ENCODE data around the gene FAM149A. TPM values are rescaled to one million over a fixed set of nuclear protein-coding genes. Genes with fewer than 3 reads are reported as not detected.

The FAM149A gene
- total and polyA plus RNA-seq, 8 donors: 5.6 to 101 (median 29.6) TPM

DNA sequence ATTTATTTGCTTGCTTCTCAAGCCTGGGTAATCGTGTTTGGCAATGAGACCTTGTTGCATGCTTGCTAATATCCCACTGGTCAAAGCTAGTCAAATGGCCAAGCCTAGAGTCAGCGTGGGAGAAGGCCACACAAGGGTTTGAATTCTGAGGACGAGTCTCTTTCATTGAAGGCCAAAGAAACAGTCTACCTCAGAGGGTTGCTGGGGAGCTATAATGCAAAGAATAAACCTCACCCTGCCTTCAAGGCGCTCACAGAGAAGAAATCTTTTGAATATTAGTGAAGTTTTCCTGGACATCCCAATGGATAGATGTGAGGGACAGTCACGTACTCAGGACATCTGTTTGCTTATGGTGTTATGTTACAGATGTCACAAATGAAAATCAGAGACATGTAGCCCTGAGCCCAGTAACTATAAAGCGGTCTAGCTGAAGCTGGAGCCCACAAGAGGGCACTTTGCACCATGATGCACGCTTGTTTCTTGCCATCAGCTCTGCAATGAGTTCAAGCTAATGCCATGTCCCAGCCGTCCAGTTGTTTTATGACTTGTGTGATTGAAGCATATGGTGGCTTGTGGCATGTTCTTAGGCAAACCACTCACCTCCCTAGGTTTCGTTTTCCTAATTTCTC is 36.6 kb upstream of the FAM149A start:
- H3K4me1 ChIP-seq: peaks cover 0 to 24% (median 13%) of the 10 kb centered on the region in 4 donors
- H3K4me3 ChIP-seq: peak overlapping the region; percentile 50 to 54 (median 52)
- intact Hi-C loops (cut with DNase I; ENCODE audit: low total_unique reads): loop anchor here (5.0 kb wide), 1 partner anchor 74 kb away; no protein-coding TSS in a partner anchor
- TF ChIP-seq POLR2AphosphoS5 (IDR thresholded peaks at IDR 0.05) (peak; percentile 17 to 59 (median 49)), POLR2A (IDR thresholded peaks at IDR 0.05) (no peak), EP300 (IDR thresholded peaks at IDR 0.05) (no peak)
- TF ChIP-seq, protein P1, sequence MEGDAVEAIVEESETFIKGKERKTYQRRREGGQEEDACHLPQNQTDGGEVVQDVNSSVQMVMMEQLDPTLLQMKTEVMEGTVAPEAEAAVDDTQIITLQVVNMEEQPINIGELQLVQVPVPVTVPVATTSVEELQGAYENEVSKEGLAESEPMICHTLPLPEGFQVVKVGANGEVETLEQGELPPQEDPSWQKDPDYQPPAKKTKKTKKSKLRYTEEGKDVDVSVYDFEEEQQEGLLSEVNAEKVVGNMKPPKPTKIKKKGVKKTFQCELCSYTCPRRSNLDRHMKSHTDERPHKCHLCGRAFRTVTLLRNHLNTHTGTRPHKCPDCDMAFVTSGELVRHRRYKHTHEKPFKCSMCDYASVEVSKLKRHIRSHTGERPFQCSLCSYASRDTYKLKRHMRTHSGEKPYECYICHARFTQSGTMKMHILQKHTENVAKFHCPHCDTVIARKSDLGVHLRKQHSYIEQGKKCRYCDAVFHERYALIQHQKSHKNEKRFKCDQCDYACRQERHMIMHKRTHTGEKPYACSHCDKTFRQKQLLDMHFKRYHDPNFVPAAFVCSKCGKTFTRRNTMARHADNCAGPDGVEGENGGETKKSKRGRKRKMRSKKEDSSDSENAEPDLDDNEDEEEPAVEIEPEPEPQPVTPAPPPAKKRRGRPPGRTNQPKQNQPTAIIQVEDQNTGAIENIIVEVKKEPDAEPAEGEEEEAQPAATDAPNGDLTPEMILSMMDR (IDR thresholded peaks at IDR 0.05): peak in 5 of 7 experiments; percentile 17 to 76 (median 50)
- peak overlapping the region in 4 of 5 donors; percentile 59 to 79 (median 76) for H3K27ac ChIP-seq
- DNase-seq: peak; percentile 79 to 89
- WGBS, 5 donors: 31 to 46% (median 37%) methylated on average over 9 of the region's 9 CpGs
- H3K9me3 ChIP-seq: no peaks in the 10 kb centered on the region
- no peaks in the 10 kb centered on the region for H3K27me3 ChIP-seq
- H3K36me3 ChIP-seq: no peaks in the 10 kb centered on the region

DNA sequence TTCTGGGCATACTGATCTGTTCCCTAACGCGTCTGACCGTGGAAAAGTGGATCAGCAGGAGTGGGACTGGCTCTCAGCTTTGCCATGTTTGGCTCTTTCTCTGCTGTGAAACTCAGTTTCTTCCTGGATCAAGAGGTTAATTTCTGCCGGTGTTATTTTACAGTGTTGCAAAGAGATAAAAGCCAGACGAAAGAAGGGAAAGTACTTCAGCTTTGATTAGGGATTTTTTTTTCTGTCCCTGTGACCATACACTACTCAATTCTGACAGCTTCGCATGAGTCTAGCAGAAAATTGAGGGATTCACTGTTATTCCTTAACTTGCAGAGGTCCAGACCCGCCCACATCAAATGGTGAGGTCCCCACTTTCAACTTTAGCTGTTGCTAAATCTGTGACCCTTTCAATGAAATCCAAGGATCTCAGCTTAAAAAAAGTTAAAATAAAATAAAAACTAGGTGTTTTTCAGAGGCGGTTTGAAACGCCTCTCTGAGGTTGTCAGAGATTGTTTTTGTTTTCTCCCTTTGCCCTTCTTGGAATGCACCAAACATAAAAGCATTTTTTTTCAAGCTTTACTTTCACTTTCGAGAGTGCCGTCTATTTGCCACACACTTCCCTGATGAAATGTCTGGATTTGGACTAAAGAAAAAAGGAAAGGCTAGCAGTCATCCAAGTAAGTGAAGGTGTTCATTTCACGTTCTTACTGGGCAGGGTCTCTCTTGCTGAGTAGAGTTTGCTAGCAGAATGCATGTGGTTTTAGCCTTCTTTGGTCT is 35.7 kb upstream of the FAM149A start, which contains the start of gene TLR3:
TLR3 (plus strand) TSS at position 576 of the 768 bp plus-strand sequence. CDS start 7,464 bp downstream, outside the sequence.
- Histone ChIP-seq H3K4me3 (peak within 1 kb of the TSS; percentile 50 to 54 (median 52)), H3K27me3 (no peaks in the 10 kb centered on the region), H3K36me3 (no peaks in the 10 kb centered on the region), H3K9me3 (no peaks in the 10 kb centered on the region), H3K4me1 (peaks cover 0 to 24% (median 13%) of the 10 kb centered on the region in 4 donors), H3K27ac (peak within 1 kb of the TSS; percentile 59 to 80 (median 76))
- TF ChIP-seq EP300 (IDR thresholded peaks at IDR 0.05) (no peak), POLR2AphosphoS5 (IDR thresholded peaks at IDR 0.05) (no peak), POLR2A (IDR thresholded peaks at IDR 0.05) (no peak)
- TF ChIP-seq, protein P1 (IDR thresholded peaks at IDR 0.05): no peak
- WGBS, 5 donors: 2 to 5% (median 2%) methylated on average over 12 of the region's 12 CpGs
- DNase-seq: peak in 1 of 2 donors; percentile 65
- intact Hi-C loops (cut with DNase I; ENCODE audit: low total_unique reads): loop anchor here (5.0 kb wide), 1 partner anchor 74 kb away; no protein-coding TSS in a partner anchor

- no peak for TF ChIP-seq EP300 (IDR thresholded peaks at IDR 0.05)
- H3K4me3 ChIP-seq: peak overlapping the region; percentile 50 to 54 (median 52)
- no peak for DNase-seq
- H3K9me3 ChIP-seq: no peaks in the 10 kb centered on the region
- peaks cover 0 to 29% (median 13%) of the 10 kb centered on the region in 4 donors for H3K4me1 ChIP-seq
- intact Hi-C loops (cut with DNase I; ENCODE audit: low total_unique reads): loop anchor here (5.0 to 10.0 kb wide), 2 partner anchors 55 to 73 kb away; no protein-coding TSS in a partner anchor
- peak overlapping the region in 3 of 5 donors; percentile 76 to 79 (median 76) for H3K27ac ChIP-seq
- no peaks in the 10 kb centered on the region for H3K36me3 ChIP-seq
- 34 to 56% (median 47%) methylated on average over 4 of the region's 4 CpGs for WGBS, 5 donors
- no peaks in the 10 kb centered on the region for H3K27me3 ChIP-seq
Observed at GRCh38 chr4:186069729-186070128, 34.8 kb upstream of the FAM149A start.

GRCh38 chr4:186072516-186072915 is 32.0 kb upstream of the FAM149A start:
- intact Hi-C loops (cut with DNase I; ENCODE audit: low total_unique reads): loop anchor here (10.0 kb wide), 1 partner anchor 52 kb away; no protein-coding TSS in a partner anchor

More at GRCh38 chr4:186072516-186072915, 32.0 kb upstream of the FAM149A start:
- no peak overlapping the region for H3K27ac ChIP-seq
- H3K4me1 ChIP-seq: peaks cover 0 to 29% (median 13%) of the 10 kb centered on the region in 4 donors
- DNase-seq: no peak
- no peaks in the 10 kb centered on the region for H3K9me3 ChIP-seq
- TF ChIP-seq POLR2A (IDR thresholded peaks at IDR 0.05) (no peak), POLR2AphosphoS5 (IDR thresholded peaks at IDR 0.05) (no peak)
- TF ChIP-seq, protein P1 (IDR thresholded peaks at IDR 0.05): no peak
- 93 to 96% (median 95%) methylated on average over 10 of the region's 10 CpGs for WGBS, 5 donors
- peaks cover 0 to under 1% (median 0%) of the 10 kb centered on the region in 4 donors for H3K36me3 ChIP-seq
- H3K4me3 ChIP-seq: no peak overlapping the region
- no peaks in the 10 kb centered on the region for H3K27me3 ChIP-seq

Data from stomach (tissue), 9 donors.